IPS DF 4.7 (cell line): ENCODE data around the gene KARS1.
"Not testable (repeated sequence)": the region's sequence is repeated elsewhere in the genome, so short reads cannot be mapped to it uniquely, and the experiment has no call there.

ENCODE experiments used
- DNase-seq: peaks from one replicate; pipeline ENCODE4 v3.0.0-alpha.2; 2013; ENCODE audit warnings: low spot score; ENCODE audit errors: extremely low read depth

The KARS1 gene

GRCh38 chr16:75626806-75627205 is 20.7 kb downstream of the KARS1 start:
- no peak for DNase-seq

- no peak for DNase-seq
Measured at GRCh38 chr16:75624921-75625334, 22.5 kb downstream of the KARS1 start.

GRCh38 chr16:75622761-75623605 is 24.5 kb downstream of the KARS1 start, which contains the start of gene ADAT1:
ADAT1 (minus strand) TSS chr16:75623281; CDS start chr16:75620799, 2,482 bp downstream.
- peak; percentile 91 for DNase-seq

GRCh38 chr16:75621170-75621477 is 26.3 kb downstream of the KARS1 start:
- peak; percentile 5 for DNase-seq

- no peak for DNase-seq
Measured at GRCh38 chr16:75620326-75621169, 26.9 kb downstream of the KARS1 start.

GRCh38 chr16:75618780-75619179 is 28.7 kb downstream of the KARS1 start:
- DNase-seq, result no peak

- no peak for DNase-seq
Measured at GRCh38 chr16:75617121-75617520, 30.3 kb downstream of the KARS1 start.

GRCh38 chr16:75616521-75617010 is 30.9 kb downstream of the KARS1 start:
- no peak for DNase-seq

- no peak for DNase-seq
Measured at GRCh38 chr16:75615619-75616018, 31.8 kb downstream of the KARS1 start.

GRCh38 chr16:75614066-75614897 is 33.2 kb downstream of the KARS1 start:
- no peak for DNase-seq

- DNase-seq, result no peak
Measured at GRCh38 chr16:75606507-75606906, 41.0 kb downstream of the KARS1 start.

GRCh38 chr16:75603241-75603640 is 44.2 kb downstream of the KARS1 start:
- DNase-seq, result no peak

GRCh38 chr16:75599452-75600277 is 47.8 kb downstream of the KARS1 start:
- no peak for DNase-seq

GRCh38 chr16:75593825-75594820 is 53.3 kb downstream of the KARS1 start:
- peak; percentile 76 for DNase-seq

- no peak for DNase-seq
Measured at GRCh38 chr16:75593308-75593707, 54.2 kb downstream of the KARS1 start.

GRCh38 chr16:75591927-75592326 is 55.5 kb downstream of the KARS1 start:
- DNase-seq, result not testable (repeated sequence)

- no peak for DNase-seq
Measured at GRCh38 chr16:75590920-75591843, 56.3 kb downstream of the KARS1 start.

GRCh38 chr16:75589306-75589705 is 58.2 kb downstream of the KARS1 start:
- DNase-seq, result no peak
